ENCODE data around the gene VWA7. TPM values are rescaled to one million over a fixed set of nuclear protein-coding genes. Genes with fewer than 3 reads are reported as not detected.

The VWA7 gene
- total RNA-seq, 4 donors from 2014 or later, result 1.2 to 8.9 (median 5.4) TPM

DNA sequence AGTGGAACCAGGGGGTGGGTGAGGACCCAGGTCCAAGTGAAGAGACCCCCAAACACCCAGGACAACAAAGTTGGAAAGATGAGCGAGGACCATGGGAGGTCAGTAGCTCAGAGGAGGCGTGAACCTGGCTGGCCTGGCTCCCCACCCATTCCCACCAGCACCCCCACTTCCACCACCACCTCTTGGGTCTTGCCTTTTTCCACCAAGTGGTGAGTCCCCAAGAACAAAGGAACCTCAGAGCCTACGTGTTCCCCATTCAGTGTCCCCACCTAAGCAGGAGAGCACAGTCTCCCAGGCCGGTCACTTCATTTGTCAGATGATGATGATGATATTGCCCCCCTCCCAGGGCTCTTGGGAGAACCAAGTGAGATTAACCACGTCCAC lies 531 bp upstream of the VWA7 start:
- intact Hi-C loops (cut with DNase I), result no loop called here
- Histone ChIP-seq H3K9me3 (no peaks in the 10 kb centered on the region), H3K27ac (peak overlapping the region in 2 of 3 donors; percentile 66 to 69), H3K4me3 (replicated peaks in 1 of 3) (no peak overlapping the region), H3K36me3 (peaks cover 35 to 39% of the 10 kb centered on the region in 2 donors), H3K4me1 (peaks cover 8 to 14% of the 10 kb centered on the region in 2 donors), H3K27me3 (no peaks in the 10 kb centered on the region)
- TF ChIP-seq POLR2A (IDR thresholded peaks at IDR 0.05), result no peak
- TF ChIP-seq, protein P1, sequence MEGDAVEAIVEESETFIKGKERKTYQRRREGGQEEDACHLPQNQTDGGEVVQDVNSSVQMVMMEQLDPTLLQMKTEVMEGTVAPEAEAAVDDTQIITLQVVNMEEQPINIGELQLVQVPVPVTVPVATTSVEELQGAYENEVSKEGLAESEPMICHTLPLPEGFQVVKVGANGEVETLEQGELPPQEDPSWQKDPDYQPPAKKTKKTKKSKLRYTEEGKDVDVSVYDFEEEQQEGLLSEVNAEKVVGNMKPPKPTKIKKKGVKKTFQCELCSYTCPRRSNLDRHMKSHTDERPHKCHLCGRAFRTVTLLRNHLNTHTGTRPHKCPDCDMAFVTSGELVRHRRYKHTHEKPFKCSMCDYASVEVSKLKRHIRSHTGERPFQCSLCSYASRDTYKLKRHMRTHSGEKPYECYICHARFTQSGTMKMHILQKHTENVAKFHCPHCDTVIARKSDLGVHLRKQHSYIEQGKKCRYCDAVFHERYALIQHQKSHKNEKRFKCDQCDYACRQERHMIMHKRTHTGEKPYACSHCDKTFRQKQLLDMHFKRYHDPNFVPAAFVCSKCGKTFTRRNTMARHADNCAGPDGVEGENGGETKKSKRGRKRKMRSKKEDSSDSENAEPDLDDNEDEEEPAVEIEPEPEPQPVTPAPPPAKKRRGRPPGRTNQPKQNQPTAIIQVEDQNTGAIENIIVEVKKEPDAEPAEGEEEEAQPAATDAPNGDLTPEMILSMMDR (IDR thresholded peaks at IDR 0.05), result no peak
- WGBS, 2 donors, result 97 to 98% methylated on average over 5 of the region's 5 CpGs
- no peak for DNase-seq

DNA sequence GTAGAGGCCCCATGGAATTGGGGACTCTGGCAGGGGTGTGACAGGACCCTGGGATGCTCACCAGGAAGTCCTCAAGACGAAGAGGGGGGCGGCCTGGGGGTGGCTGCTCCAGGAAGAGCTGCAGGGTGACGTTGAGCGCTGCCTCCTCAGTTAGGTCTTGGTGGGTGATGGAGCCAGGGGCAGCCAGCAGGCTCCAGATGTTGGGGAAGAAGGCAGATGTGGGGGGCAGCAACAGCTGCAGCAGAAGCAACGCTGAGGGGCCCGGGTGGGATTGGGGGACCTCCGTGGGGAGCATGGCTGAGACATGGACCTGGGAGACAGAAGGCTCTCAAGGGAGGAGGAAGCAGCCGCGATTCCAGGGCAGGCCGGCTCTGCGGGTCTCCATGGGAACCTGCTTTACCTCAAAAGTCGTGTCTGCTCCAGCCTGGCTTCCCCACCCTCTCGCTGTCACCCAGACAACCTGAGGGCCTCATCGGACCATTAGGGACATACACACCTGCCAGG lies 591 bp downstream of the VWA7 start:
- Histone ChIP-seq H3K36me3 (peaks cover 24 to 31% of the 10 kb centered on the region in 2 donors), H3K27ac (peak overlapping the region in 2 of 3 donors; percentile 66 to 69), H3K4me3 (replicated peaks in 1 of 3) (no peak overlapping the region), H3K4me1 (peaks cover 8 to 14% of the 10 kb centered on the region in 2 donors), H3K9me3 (no peaks in the 10 kb centered on the region), H3K27me3 (no peaks in the 10 kb centered on the region)
- WGBS, 2 donors, result 53 to 66% methylated on average over 7 to 10 of the region's 14 CpGs
- peak in 1 of 2 donors; percentile 22 for DNase-seq
- intact Hi-C loops (cut with DNase I), result no loop called here
- TF ChIP-seq, protein P1 (IDR thresholded peaks at IDR 0.05), result no peak
- no peak for TF ChIP-seq POLR2A (IDR thresholded peaks at IDR 0.05)

DNA sequence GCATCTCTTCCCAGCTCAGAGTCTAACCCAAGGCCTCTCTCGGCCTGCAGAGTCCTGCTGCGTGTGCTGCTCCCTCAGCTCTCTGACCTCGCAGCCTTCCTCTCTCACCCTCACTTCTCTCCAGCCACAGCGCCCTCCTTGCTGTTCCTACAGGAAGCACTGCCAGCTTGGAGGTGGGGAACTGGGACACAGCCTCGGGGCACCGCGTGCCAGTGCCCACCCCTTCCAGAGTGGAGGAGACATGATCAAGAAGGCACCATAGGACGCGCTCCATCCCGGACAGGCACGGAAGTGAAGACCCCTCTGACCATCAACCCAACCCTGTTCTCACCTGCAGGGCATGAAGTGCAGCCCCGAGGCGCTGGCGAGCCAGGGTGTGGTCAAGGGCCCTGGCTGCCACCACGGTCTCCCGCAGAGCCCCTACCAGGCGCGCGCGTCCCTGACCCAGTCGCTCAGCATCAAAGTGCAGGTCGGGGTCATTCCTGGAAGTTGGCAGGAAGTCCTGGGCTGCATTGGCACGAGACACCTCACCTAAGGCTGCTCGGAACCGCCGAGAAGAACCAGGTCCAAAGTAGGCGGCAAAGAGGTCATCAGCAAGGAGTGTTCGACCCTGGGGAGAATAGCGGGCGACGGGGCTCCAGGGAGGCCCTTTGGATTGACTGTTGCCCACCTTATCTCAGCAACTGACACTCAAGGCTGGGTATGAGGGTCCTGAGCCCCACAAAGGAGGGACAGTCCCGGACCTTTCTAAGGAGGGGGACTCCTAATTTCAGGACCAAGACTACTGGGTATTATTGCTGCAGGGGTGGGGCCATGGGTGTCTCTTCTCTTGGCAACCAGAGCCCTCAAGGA lies 1.3 kb downstream of the VWA7 start:
- H3K4me3 ChIP-seq (replicated peaks in 1 of 3), result no peak overlapping the region
- DNase-seq, result no peak
- H3K27me3 ChIP-seq, result no peaks in the 10 kb centered on the region
- peak overlapping the region in 1 of 3 donors; percentile 66 for H3K27ac ChIP-seq
- H3K9me3 ChIP-seq, result no peaks in the 10 kb centered on the region
- intact Hi-C loops (cut with DNase I), result no loop called here
- peaks cover 17 to 24% of the 10 kb centered on the region in 2 donors for H3K36me3 ChIP-seq
- 89 to 93% methylated on average over 19 to 25 of the region's 32 CpGs for WGBS, 2 donors
- TF ChIP-seq POLR2A (IDR thresholded peaks at IDR 0.05), result no peak
- TF ChIP-seq, protein P1 (IDR thresholded peaks at IDR 0.05), result no peak
- peaks cover 8 to 14% of the 10 kb centered on the region in 2 donors for H3K4me1 ChIP-seq

DNA sequence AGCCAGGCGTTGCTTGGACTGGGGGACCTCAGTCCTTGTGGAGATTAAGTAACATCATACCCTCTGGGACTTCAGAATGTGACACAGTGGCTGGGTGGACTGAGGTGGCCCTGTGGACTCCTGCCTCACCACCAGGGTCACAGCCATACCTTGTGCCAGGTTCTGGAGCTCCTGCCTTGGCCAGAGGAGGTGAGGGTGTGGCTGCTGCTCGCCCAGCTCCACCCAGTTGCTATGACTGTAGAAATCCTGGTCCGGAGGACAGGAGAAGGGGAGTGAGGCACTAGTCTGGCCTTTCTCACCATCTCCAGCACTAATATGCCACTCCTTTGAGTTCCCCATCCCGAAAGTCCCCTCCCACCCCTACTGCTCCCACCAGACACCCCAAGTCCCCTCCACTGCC lies 1.9 kb downstream of the VWA7 start:
- no peak for TF ChIP-seq POLR2A (IDR thresholded peaks at IDR 0.05)
- TF ChIP-seq, protein P1 (IDR thresholded peaks at IDR 0.05), result no peak
- Histone ChIP-seq H3K9me3 (no peaks in the 10 kb centered on the region), H3K4me3 (replicated peaks in 1 of 3) (no peak overlapping the region), H3K4me1 (peaks cover 8 to 14% of the 10 kb centered on the region in 2 donors), H3K36me3 (peaks cover 11 to 17% of the 10 kb centered on the region in 2 donors), H3K27ac (no peak overlapping the region), H3K27me3 (no peaks in the 10 kb centered on the region)
- no peak for DNase-seq
- intact Hi-C loops (cut with DNase I), result no loop called here
- 71 to 88% methylated on average over 2 to 4 of the region's 4 CpGs for WGBS, 2 donors

DNA sequence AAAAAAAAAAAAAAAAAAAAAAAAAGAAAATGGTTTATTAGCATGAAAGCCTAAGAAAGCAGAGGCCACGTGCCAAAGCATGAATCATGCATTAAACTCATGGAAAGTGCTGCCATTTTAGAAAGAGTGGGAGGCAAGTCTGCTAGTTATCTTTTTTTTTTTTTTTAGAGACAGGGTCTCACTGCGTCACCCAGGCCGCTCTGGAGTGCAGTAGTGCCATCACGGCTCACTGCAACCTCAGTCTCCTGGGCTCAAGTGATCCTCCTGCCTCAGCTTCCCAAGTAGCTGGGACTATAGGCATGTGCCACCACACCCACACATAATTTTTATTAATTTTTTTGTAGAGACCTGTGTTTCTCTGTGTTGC lies 5.2 kb downstream of the VWA7 start:
- Histone ChIP-seq H3K36me3 (no peaks in the 10 kb centered on the region), H3K4me1 (peaks cover 6 to 8% of the 10 kb centered on the region in 2 donors), H3K9me3 (no peaks in the 10 kb centered on the region), H3K27ac (no peak overlapping the region), H3K27me3 (no peaks in the 10 kb centered on the region), H3K4me3 (replicated peaks in 1 of 3) (no peak overlapping the region)
- no peak for DNase-seq
- no peak for TF ChIP-seq POLR2A (IDR thresholded peaks at IDR 0.05)
- TF ChIP-seq, protein P1 (IDR thresholded peaks at IDR 0.05), result no peak
- intact Hi-C loops (cut with DNase I), result no loop called here
- WGBS, 2 donors, result 64 to 85% methylated on average over 4 of the region's 4 CpGs
